Stimulated activated CD8-positive, alpha-beta memory T cell treated with anti-CD3 and anti-CD28 coated beads, Interleukin-12 subunit alpha, Interleukin-12 subunit beta, amount 100 ng/mL, for 4 hours (primary cell): ENCODE results near the gene CCNJL.
A peak's percentile ranks its signal among the peaks of the same experiment; 100 is the strongest.

Source experiments
- DNase-seq: peaks from one replicate; pipeline ENCODE4 v3.0.0-alpha.2; 2020; ENCODE audit warnings: low read depth

The CCNJL gene

GRCh38 chr5:160289721-160290120, 22.6 kb downstream of the CCNJL start:
- no peak for DNase-seq

- no peak for DNase-seq
Measured at GRCh38 chr5:160289356-160289651, 23.1 kb downstream of the CCNJL start.

GRCh38 chr5:160287378-160288051, 24.8 kb downstream of the CCNJL start:
- no peak for DNase-seq

- no peak for DNase-seq
Measured at GRCh38 chr5:160286947-160287346, 25.4 kb downstream of the CCNJL start.

GRCh38 chr5:160285316-160285715, 27.0 kb downstream of the CCNJL start:
- DNase-seq, result no peak

GRCh38 chr5:160284291-160284873, 28.0 kb downstream of the CCNJL start:
- no peak for DNase-seq

- DNase-seq, result no peak
Measured at GRCh38 chr5:160281275-160281674, 31.1 kb downstream of the CCNJL start.

- DNase-seq, result no peak
Measured at GRCh38 chr5:160280384-160281095, 31.8 kb downstream of the CCNJL start.

- DNase-seq, result no peak
Measured at GRCh38 chr5:160278343-160278742, 34.0 kb downstream of the CCNJL start.

GRCh38 chr5:160274483-160274931, 37.9 kb downstream of the CCNJL start:
- DNase-seq, result no peak

- DNase-seq, result no peak
Measured at GRCh38 chr5:160272889-160273288, 39.5 kb downstream of the CCNJL start.

GRCh38 chr5:160272264-160272663, 40.1 kb downstream of the CCNJL start:
- DNase-seq, result no peak

GRCh38 chr5:160271836-160272235, 40.5 kb downstream of the CCNJL start:
- no peak for DNase-seq

- peak; percentile 16 for DNase-seq
Measured at GRCh38 chr5:160271396-160271795, 41.0 kb downstream of the CCNJL start.

GRCh38 chr5:160270704-160271103, 41.7 kb downstream of the CCNJL start:
- DNase-seq, result no peak

GRCh38 chr5:160269017-160269416, 43.3 kb downstream of the CCNJL start:
- DNase-seq, result no peak

- no peak for DNase-seq
Measured at GRCh38 chr5:160268121-160268520, 44.2 kb downstream of the CCNJL start.

GRCh38 chr5:160266752-160267345, 45.5 kb downstream of the CCNJL start:
- no peak for DNase-seq

- DNase-seq, result no peak
Measured at GRCh38 chr5:160266044-160266443, 46.3 kb downstream of the CCNJL start.

GRCh38 chr5:160263326-160263855, 49.0 kb downstream of the CCNJL start:
- no peak for DNase-seq

- no peak for DNase-seq
Measured at GRCh38 chr5:160262151-160263074, 50.0 kb downstream of the CCNJL start.
